Neural cell (in vitro differentiated cells): ENCODE data around the gene ANKRD63.

ENCODE experiments used
- CTCF ChIP-seq: fragments of 450-650 bp; IDR thresholded peaks from 2 replicates; pipeline ENCODE4 v1.5.1; 2014; ENCODE audit warnings: antibody characterized with exemption, mild to moderate bottlenecking, moderate library complexity; ENCODE audit not compliant: poor library complexity, severe bottlenecking
- EP300 ChIP-seq: fragments of 450-650 bp; conservative IDR thresholded peaks from 2 replicates; pipeline ENCODE4 v1.6.1; 2014; ENCODE audit warnings: antibody characterized with exemption, mild to moderate bottlenecking, moderate library complexity; ENCODE audit not compliant: poor library complexity, severe bottlenecking
- MXI1 ChIP-seq: fragments of 450-650 bp; conservative IDR thresholded peaks from 2 replicates; pipeline ENCODE4 v1.6.1; 2014; ENCODE audit warnings: antibody characterized with exemption, mild to moderate bottlenecking; ENCODE audit not compliant: poor library complexity, severe bottlenecking
- TAF1 ChIP-seq: IDR thresholded peaks from 2 replicates; pipeline ENCODE4 v1.6.1; 2012; ENCODE audit warnings: low read depth

DNA sequence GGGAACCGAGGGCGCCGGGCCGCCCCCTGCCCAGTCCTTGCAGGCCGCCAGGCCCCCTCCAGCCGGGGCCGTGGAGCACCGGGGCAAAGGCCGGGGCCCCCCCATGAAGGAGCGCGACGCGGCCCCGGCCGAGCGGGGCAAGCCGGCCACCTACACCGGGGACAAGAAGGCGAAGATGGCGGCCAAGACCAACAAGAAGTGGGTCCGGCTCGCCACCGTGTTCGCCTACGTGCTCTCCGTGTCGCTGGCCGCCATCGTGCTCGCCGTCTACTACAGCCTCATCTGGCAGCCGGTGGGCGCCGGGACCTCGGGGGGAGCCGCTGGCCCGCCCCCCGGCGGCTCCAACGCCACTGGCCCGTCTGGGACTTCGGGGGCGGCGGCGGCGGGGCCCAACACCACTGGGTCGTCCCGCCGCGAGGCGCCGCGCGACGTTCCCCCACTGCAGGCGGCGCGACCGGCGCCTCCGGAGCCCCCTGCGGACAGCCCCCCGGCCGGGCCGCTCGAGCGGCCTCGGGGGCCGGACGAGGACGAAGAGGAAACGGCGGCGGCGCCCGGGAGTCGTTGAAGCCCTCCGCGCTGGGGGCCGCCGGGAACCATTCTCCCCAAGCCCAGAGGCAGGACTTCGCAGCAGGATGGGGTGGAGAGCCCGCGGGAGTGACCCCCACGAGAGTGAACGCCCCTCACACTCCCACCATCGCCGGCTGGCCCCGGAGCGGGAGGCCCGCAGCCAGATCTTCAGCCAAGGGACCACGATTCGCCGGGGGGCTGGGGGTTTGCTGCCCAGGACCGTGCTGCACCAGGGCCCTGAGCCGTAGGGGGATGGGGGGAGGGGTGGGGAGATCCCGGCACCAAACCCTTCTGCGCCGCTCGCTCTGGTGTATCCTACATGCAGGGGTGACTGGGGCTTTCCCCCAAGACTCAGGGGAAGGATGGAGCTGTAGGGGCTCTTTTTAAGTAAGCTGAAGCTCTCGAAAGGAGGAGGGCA, 41.4 kb upstream of the ANKRD63 start:
- TF ChIP-seq CTCF (no peak), EP300 (no peak), MXI1 (no peak), TAF1 (no peak)
